Kidney (tissue), 11 donors: Measurements from ENCODE around the gene GOLGA8A. TPM values are rescaled to one million over a fixed set of nuclear protein-coding genes. Genes with fewer than 3 reads are reported as not detected.
"Not testable (repeated sequence)": the region's sequence is repeated elsewhere in the genome, so short reads cannot be mapped to it uniquely, and the experiment has no call there.

Experiments used
- DNase-seq, 5 donors: peaks; one replicate each; pipeline ENCODE4 v3.0.0-alpha.2; 2013 to 2020
- FAIRE-seq: peaks from 2 replicates; lab custom pipeline; 2012; peaks lifted over from hg19 to GRCh38; lab: Jason Lieb, UNC
- H3K27ac ChIP-seq, 2 donors: one replicate each; pipeline ENCODE4 v1.7.0; 2013; ENCODE audit warnings: low read depth in 2 of 2, low read length in 2 of 2, inconsistent platforms in 1 of 2
- H3K27me3 ChIP-seq: one replicate; pipeline ENCODE4 v1.7.1; 2013; ENCODE audit warnings: low read length, inconsistent platforms; ENCODE audit not compliant: control insufficient read depth, insufficient read depth
- H3K36me3 ChIP-seq, 3 donors: one replicate each; pipeline versions ENCODE4 v1.7.0 to v1.7.1; 2013; ENCODE audit warnings: low read length in 3 of 3, control low read depth in 1 of 3, inconsistent platforms in 1 of 3; ENCODE audit not compliant: insufficient read depth in 3 of 3, control insufficient read depth in 2 of 3
- H3K4me1 ChIP-seq, 3 donors: one replicate each; pipeline versions ENCODE4 v1.7.0 to v1.7.1; 2013; ENCODE audit warnings: low read length in 3 of 3, inconsistent platforms in 1 of 3, low read depth in 1 of 3; ENCODE audit not compliant: control insufficient read depth in 2 of 3, insufficient read depth in 2 of 3
- H3K4me3 ChIP-seq, 3 donors: one replicate each; pipeline versions ENCODE4 v1.7.0 to v1.8.1; 2013; ENCODE audit warnings: low read length in 3 of 3, control low read depth in 1 of 3, inconsistent platforms in 1 of 3
- H3K9ac ChIP-seq, 3 donors: one replicate each; pipeline versions ENCODE4 v1.7.0 to v1.7.1; 2013; ENCODE audit warnings: low read length in 3 of 3, control low read depth in 1 of 3, inconsistent platforms in 1 of 3
- H3K9me3 ChIP-seq, 3 donors: one replicate each; pipeline versions ENCODE4 v1.7.0 to v1.7.1; 2013; ENCODE audit warnings: low read length in 3 of 3, control low read depth in 1 of 3, inconsistent platforms in 1 of 3; ENCODE audit not compliant: control insufficient read depth in 2 of 3, insufficient read depth in 1 of 3
- intact Hi-C: fragments of 100-400 bp; cut with DNase I; formaldehyde crosslinking; loops from one replicate; pipeline ENCODE4 v1.11.1; 2022
- polyA plus RNA-seq: library from polyadenylated mRNA; stranded (reverse); fragments of 350-450 nt; fragmentation: Illumina TruSeq; extraction: RNeasy Lipid Tissue Mini Kit (QIAGEN cat#74804); gene quantifications from one replicate; pipeline ENCODE4 v1.2.3, GENCODE V29; 2014; ENCODE audit warnings: low read depth, low replicate concordance; ENCODE audit not compliant: insufficient read depth
- total RNA-seq: library from RNA; stranded (reverse); fragmentation: NEBNext Ultra II Directional; extraction: Animal tissue kit (Norgen Biotek cat#: 25700); gene quantifications from one replicate; pipeline ENCODE4 v1.2.1, GENCODE V29; 2021
- donor health status: control.
- donor health status: control.
- donor health status: DM: yes; HTN: yes; CAD: no.
- donor health status: Normal renal cell carcinoma (clear cell type).

Gene GOLGA8A
- total and polyA plus RNA-seq, 2 donors from 2014 or later: 18.8 to 36.1 TPM

DNA sequence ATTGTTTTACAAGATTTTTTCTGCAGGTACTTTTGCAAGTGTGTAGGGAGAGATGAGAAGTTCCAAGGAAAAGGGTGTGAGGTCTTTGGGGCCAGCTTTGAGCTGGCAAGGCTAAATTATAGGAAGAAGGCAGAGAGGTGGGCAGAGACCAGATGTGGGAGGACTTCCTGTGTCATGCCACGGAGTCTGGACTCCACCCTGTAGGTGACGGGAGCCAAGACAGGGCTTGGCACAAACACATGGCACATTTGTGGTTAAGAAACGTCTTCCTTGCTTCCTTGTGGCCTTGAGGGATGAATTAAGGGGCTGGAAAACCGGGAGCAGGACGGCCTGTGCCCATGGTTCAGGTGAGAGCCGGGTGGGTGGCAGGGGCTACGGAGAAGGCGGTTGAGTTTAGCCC lies 19.2 kb downstream of the GOLGA8A start:
- H3K36me3 ChIP-seq, intact Hi-C loops, DNase-seq, H3K9me3 ChIP-seq, H3K27ac ChIP-seq, FAIRE-seq, H3K4me1 ChIP-seq, H3K9ac ChIP-seq, H3K27me3 ChIP-seq, H3K4me3 ChIP-seq: not testable (repeated sequence)

DNA sequence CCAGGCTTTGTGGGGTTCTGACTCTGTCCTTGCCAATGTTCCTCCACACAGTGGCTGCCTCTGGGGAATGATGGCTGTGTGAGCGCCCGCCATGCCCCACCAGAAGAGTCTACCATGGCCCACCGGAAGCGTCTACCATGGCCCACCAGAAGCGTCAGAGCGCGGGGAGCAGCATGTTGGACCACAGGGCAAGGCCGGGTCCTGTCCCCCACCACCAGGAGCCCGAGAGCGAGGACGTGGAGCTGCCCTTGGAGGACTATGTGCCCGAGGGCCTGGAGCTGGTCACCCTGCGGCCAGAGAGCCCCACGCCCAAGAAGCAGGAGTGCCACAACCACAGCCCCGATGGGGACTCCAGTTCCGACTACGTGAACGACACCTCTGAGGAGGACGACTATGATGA lies 28.1 kb downstream of the GOLGA8A start:
- H3K9ac ChIP-seq, H3K36me3 ChIP-seq, H3K27ac ChIP-seq, intact Hi-C loops, H3K27me3 ChIP-seq, H3K4me3 ChIP-seq, H3K9me3 ChIP-seq, H3K4me1 ChIP-seq, FAIRE-seq, DNase-seq: not testable (repeated sequence)

DNA sequence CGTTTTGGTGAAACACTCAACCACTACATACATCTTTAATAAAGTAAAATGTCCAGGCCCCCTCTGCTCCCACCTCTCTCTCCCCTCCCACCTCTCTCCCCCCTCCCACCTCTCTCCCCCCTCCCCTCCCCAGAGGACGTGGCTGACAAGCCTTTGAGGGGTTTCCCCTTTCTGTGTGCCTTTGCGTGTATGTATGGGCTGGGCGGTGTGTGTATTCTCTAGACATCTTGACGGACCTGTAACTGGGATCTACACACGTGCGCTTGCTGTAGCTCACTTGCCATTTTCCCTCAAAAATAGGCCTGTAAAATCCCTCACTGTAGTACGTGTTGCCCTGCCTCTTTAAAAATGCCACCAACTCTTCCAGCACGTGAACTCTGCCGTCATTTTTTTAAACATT lies 28.6 kb downstream of the GOLGA8A start:
- FAIRE-seq, H3K9me3 ChIP-seq, H3K36me3 ChIP-seq, H3K4me1 ChIP-seq, H3K27ac ChIP-seq, H3K4me3 ChIP-seq, H3K27me3 ChIP-seq, intact Hi-C loops, H3K9ac ChIP-seq, DNase-seq: not testable (repeated sequence)

DNA sequence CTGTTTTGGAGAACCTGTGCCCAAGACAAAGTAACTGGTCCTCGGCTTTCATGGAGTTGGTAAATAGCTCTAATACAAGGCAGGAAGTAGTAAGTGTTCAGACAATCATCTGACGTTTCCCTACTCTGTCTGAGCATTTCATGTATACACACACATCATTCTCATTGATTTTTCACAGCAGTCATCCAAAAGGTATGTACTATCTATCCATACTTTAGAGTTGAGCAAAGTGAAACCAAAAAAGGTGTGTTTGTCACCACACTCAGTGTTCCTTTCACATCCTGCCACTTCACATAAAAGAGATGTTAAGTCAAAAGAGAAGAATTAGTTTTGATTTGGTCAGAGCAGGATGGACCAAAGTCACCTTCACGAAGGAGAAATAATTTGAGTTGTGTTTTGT lies 33.7 kb downstream of the GOLGA8A start:
- H3K36me3 ChIP-seq, intact Hi-C loops, H3K27ac ChIP-seq, DNase-seq, H3K9ac ChIP-seq, FAIRE-seq, H3K4me1 ChIP-seq, H3K4me3 ChIP-seq, H3K9me3 ChIP-seq, H3K27me3 ChIP-seq: not testable (repeated sequence)

DNA sequence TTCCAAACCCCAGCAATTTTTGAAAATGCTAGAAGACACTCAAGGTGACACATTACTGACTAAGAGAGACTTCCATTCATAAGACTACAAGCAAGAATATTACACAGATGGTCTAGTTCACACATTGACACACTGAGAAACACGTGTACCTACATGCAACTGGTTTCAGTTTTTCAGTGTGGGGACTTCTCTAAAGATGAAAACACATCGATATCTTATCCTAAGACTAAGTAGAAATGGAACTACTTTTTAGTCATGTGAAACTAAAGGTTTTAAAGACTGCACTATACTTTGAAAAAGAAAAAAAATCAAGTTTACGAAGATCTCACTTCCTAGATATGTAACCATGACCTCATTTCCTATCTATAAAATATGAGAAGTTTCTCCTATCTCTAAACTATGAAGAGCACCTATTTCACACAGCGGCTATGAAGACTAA lies 34.4 kb downstream of the GOLGA8A start:
- DNase-seq, H3K9ac ChIP-seq, FAIRE-seq, H3K4me3 ChIP-seq, H3K4me1 ChIP-seq, H3K27me3 ChIP-seq, intact Hi-C loops, H3K9me3 ChIP-seq, H3K27ac ChIP-seq, H3K36me3 ChIP-seq: not testable (repeated sequence)

DNA sequence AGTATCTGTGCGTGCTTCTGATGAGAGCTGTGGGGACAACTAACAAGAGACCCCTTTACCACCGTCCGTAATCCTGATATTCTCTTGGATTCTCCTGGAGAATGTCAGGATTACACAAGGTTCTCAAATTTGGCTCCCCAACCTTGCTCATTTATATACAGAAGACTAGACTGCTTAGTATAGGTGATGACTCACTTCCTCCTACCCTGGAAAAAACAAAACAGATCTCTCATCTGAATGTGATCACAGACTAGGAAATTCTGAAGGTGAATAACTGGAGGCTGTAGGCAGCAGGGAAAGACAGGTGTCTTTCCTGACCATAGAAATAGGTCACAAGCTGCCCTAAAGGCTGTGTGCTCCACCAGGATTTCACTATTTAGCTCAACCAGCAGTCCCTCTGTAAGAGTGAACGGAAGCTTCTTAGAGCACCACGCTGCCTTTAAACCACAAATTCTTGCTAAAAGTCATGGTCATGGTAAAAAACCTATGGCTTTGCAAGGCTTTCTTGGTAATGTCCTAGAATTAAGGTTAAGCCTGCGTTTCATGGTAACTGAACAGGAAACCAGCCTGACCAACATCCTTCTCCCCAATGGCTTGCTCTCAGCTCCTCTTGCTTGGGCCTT lies 39.9 kb downstream of the GOLGA8A start:
- H3K4me1 ChIP-seq, H3K9ac ChIP-seq, FAIRE-seq, H3K4me3 ChIP-seq, H3K36me3 ChIP-seq, H3K27me3 ChIP-seq, intact Hi-C loops, H3K9me3 ChIP-seq, DNase-seq, H3K27ac ChIP-seq: not testable (repeated sequence)

DNA sequence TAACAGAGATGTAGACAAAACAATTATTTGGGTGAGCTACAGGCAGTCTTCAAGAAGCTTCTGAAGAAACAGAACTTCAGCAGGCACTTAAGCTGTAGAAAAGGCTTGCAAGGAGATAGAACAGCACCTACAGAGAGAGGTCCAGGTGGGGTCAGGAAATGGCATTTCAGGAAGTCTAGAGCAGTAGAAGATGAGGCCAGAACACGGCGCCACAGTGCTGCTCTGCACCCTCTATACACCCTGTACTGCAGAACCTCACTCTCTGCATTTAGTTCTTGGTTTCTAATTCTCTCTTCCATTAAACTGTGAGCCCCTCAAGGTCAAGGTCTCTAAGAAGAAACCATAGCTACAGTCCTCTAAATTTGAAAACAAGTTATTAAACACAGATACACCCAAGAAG lies 44.6 kb downstream of the GOLGA8A start:
- FAIRE-seq, DNase-seq, H3K4me1 ChIP-seq, H3K27me3 ChIP-seq, H3K36me3 ChIP-seq, intact Hi-C loops, H3K4me3 ChIP-seq, H3K9ac ChIP-seq, H3K27ac ChIP-seq, H3K9me3 ChIP-seq: not testable (repeated sequence)

DNA sequence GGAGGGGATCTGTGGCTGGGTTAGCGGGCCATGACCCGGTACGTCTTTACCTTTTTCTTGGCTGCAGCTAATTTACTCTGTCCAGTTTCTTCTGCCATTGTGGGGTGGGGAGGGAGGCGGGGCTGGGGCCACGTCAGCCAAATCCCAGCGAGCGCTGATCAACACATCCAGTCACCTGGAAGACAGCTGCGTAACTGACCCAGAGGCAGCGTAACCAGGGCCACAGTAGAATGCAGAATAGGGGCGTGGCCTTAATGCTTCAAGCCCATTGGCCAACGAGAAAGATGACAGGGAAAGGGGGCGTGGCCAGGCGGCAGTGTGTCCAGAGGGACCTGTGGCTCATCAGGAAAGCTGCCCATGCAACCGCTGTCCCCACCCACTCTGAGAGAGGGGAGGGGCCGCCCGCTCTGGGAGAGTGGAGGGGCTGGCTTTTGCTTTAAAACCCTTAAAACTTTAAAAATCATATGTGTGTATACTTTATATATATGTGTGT lies 48.0 kb downstream of the GOLGA8A start:
- intact Hi-C loops, H3K9me3 ChIP-seq, DNase-seq, FAIRE-seq, H3K27ac ChIP-seq, H3K4me1 ChIP-seq, H3K27me3 ChIP-seq, H3K9ac ChIP-seq, H3K4me3 ChIP-seq, H3K36me3 ChIP-seq: not testable (repeated sequence)
